Keratinocyte (primary cell): ENCODE results near the gene ARHGEF35.
"Not testable (repeated sequence)": the region's sequence is repeated elsewhere in the genome, so short reads cannot be mapped to it uniquely, and the experiment has no call there.

Experiments
- EZH2 ChIP-seq: IDR thresholded peaks from one replicate; pipeline ENCODE4 v1.6.1; 2012; ENCODE audit warnings: inconsistent platforms, mild to moderate bottlenecking, low read length, moderate library complexity
- TF ChIP-seq, protein P1 (sequence below), 3 experiments: IDR thresholded peaks in 1 of 3; conservative IDR thresholded peaks in 1 of 3; optimal IDR thresholded peaks in 1 of 3; 2 replicates in 2 of 3; 3 replicates in 1 of 3; pipeline versions ENCODE3 to v1.5.1; 2011; ENCODE audit warnings: low read length in 3 of 3, mild to moderate bottlenecking in 3 of 3, moderate library complexity in 2 of 3, control low read depth in 1 of 3, inconsistent platforms in 1 of 3; ENCODE audit not compliant: insufficient read depth in 2 of 3; ENCODE audit errors: extremely low read depth in 1 of 3

DNA sequence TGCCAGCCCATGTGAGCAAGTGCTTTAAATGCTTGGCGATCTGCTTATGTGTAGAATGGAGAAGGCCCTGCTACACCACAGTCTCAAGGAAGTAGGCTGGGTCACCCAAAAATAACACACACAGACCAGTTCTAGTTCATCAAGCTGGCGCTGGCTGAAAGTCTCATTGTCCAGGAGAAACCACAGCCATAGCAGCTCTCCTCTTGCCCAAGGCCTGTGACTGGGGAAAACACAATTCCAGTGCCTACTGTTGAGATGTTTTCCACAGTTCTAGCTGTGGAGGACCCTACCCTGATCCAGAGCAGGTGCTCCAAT is 16.5 kb downstream of the ARHGEF35 start:
- TF ChIP-seq EZH2: not testable (repeated sequence)
- TF ChIP-seq, protein P1, sequence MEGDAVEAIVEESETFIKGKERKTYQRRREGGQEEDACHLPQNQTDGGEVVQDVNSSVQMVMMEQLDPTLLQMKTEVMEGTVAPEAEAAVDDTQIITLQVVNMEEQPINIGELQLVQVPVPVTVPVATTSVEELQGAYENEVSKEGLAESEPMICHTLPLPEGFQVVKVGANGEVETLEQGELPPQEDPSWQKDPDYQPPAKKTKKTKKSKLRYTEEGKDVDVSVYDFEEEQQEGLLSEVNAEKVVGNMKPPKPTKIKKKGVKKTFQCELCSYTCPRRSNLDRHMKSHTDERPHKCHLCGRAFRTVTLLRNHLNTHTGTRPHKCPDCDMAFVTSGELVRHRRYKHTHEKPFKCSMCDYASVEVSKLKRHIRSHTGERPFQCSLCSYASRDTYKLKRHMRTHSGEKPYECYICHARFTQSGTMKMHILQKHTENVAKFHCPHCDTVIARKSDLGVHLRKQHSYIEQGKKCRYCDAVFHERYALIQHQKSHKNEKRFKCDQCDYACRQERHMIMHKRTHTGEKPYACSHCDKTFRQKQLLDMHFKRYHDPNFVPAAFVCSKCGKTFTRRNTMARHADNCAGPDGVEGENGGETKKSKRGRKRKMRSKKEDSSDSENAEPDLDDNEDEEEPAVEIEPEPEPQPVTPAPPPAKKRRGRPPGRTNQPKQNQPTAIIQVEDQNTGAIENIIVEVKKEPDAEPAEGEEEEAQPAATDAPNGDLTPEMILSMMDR (optimal IDR thresholded peaks at IDR 0.05 in 1 of 3, IDR thresholded peaks at IDR 0.05 in 1 of 3, conservative IDR thresholded peaks at IDR 0.05 in 1 of 3; ENCODE audit: extremely low read depth in 1 of 3, insufficient read depth in 2 of 3, low read length in 3 of 3): not testable (repeated sequence)
